Measurements from ENCODE around the gene SHD.
"Not testable (repeated sequence)": the region's sequence is repeated elsewhere in the genome, so short reads cannot be mapped to it uniquely, and the experiment has no call there.

Gene SHD

DNA sequence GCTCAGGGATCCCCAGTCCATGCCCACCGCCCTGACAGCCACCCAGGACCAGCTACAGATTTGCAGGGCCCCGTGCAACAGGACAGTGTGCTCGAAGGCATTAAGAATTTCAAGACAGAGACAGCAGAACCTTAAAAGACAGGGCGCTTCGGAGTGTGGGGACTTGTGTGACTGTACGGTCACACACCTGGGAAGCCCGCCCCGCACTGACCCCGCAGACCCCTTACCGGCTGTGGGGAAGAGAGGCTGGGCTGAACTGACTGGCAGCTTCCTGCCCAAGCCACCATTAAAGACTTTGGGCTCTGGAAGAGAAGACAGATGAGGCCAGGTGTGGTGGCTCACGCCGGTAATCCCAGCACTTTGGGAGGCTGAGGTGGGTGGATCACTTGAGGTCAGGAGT lies 45.2 kb downstream of the SHD start:
- DNase-seq (ENCODE audit: insufficient read length, low spot score): no peak
- TF ChIP-seq POLR2AphosphoS5 (IDR thresholded peaks at IDR 0.05; ENCODE audit: low read depth, low read length): no peak
- TF ChIP-seq POLR2A (IDR thresholded peaks at IDR 0.05; ENCODE audit: low read depth, low read length): no peak
- no peak for TF ChIP-seq POU2F2 (IDR thresholded peaks at IDR 0.05; ENCODE audit: low read depth, low read length)
- no peak for TF ChIP-seq PAX5 (IDR thresholded peaks at IDR 0.05; ENCODE audit: insufficient read depth, low read length, severe bottlenecking)
- TF ChIP-seq SPI1 (IDR thresholded peaks at IDR 0.05; ENCODE audit: low read depth, low read length): no peak
- TF ChIP-seq TAF1 (IDR thresholded peaks at IDR 0.05; ENCODE audit: low read depth, low read length): no peak
- no peak for FAIRE-seq

DNA sequence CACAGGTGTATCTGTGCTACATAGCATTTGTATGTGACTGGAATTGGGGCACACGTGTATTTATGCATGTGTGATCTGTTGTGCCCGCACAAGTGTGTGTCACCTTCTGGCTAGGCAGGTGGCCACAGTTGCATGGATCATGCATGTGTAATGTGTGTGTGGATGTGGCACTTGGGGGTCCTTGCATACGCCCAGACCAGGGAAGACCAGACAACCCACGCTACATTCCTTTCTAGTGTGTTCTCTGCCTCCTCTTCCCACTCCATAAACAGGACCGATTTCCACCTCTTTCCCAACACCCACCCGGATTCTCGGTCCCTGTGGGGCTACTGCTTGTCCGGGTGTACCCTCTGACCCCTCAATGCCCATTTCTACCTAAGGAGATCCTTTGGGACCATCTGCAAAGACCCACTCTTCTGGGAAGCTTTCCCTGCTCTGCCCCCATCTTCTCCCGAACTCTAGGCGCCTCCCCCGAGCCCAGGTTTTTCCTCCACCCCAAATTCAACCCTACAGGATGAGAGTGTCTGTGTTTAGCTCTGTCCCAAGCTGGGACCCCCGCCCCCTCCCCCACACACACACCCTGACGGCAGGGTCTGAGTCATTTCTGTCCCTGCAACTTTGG lies 47.3 kb downstream of the SHD start:
- DNase-seq (ENCODE audit: insufficient read length, low spot score) (no peak), FAIRE-seq (no peak)
- TF ChIP-seq POLR2A (IDR thresholded peaks at IDR 0.05; ENCODE audit: low read depth, low read length) (no peak), POLR2AphosphoS5 (IDR thresholded peaks at IDR 0.05; ENCODE audit: low read depth, low read length) (no peak), SPI1 (IDR thresholded peaks at IDR 0.05; ENCODE audit: low read depth, low read length) (no peak), POU2F2 (IDR thresholded peaks at IDR 0.05; ENCODE audit: low read depth, low read length) (no peak), TAF1 (IDR thresholded peaks at IDR 0.05; ENCODE audit: low read depth, low read length) (no peak), PAX5 (IDR thresholded peaks at IDR 0.05; ENCODE audit: insufficient read depth, low read length, severe bottlenecking) (no peak)

DNA sequence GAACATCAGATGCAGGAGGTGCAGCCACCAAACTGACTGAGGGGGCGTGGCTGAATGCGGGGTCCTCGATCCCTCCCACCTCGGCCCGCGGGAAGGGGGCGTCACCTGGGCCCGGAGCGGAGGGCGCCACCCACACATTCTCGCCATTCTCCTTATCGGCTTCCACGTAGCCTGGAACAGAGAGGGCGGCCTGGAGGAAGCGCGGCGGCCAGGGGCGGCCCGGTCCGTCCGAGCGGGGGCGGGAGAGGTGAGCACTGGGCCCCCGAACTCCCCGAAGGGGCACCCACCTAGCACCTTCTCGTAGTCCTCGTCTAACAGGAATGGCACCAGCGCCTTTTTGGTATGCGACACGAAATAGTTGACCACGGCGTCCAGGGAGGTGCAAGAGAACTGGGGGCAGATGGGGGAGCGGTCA lies 47.8 kb downstream of the SHD start:
- TF ChIP-seq TAF1 (IDR thresholded peaks at IDR 0.05; ENCODE audit: low read depth, low read length) (no peak), POLR2A (IDR thresholded peaks at IDR 0.05; ENCODE audit: low read depth, low read length) (no peak), PAX5 (IDR thresholded peaks at IDR 0.05; ENCODE audit: insufficient read depth, low read length, severe bottlenecking) (no peak), POU2F2 (IDR thresholded peaks at IDR 0.05; ENCODE audit: low read depth, low read length) (no peak), POLR2AphosphoS5 (IDR thresholded peaks at IDR 0.05; ENCODE audit: low read depth, low read length) (no peak), SPI1 (IDR thresholded peaks at IDR 0.05; ENCODE audit: low read depth, low read length) (no peak)
- DNase-seq (ENCODE audit: insufficient read length, low spot score): no peak
- FAIRE-seq: no peak

DNA sequence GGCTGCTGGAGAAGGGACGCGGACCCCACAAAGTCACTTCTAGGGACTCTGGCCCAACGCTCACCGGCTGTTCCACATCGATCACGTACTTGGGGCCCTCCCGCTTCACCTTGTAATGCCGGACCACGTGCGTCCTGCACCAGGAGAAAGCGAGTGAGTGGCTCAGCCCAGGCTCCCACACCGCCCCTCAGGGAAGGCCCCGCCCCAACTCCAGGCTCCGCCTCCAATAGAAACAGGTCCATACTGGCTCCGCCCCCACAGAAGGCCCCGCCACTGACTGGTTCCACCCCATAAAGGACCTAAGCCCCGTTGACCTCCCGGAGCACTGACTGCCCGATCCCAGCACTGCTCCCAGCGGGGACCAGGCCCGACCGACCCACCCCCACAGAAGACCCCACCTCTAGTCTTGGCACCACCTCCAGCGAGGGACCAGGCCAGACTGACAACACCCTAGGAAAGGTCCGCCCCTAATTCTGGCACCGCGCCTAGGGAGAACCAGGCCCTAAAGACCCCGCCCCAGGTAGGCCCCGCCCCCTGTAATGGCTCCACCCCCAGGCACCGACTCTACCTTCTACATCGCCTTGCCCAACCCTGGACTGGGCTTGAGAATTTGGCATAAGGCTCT lies 48.3 kb downstream of the SHD start:
- peak; percentile 58 for FAIRE-seq

DNA sequence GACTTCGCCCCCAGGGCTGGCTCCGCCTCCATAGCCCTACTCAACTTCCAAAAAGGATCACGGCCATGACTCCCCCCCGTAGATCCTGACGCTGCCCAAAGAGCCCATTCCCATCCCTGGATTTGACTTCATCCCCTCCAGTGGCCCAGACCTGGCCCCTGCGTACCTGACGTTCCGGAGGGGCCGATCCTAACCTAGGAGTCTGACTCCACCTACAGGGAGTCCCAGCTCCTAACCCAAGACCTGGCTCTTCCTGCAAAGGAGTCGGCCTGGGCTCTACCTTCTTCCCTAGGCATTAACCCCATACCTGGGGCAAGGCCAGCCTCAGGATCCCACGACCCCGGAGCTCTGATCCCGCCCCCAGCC lies 48.8 kb downstream of the SHD start:
- TF ChIP-seq PAX5 (IDR thresholded peaks at IDR 0.05; ENCODE audit: insufficient read depth, low read length, severe bottlenecking): no peak
- no peak for TF ChIP-seq POLR2A (IDR thresholded peaks at IDR 0.05; ENCODE audit: low read depth, low read length)
- no peak for TF ChIP-seq TAF1 (IDR thresholded peaks at IDR 0.05; ENCODE audit: low read depth, low read length)
- no peak for TF ChIP-seq POU2F2 (IDR thresholded peaks at IDR 0.05; ENCODE audit: low read depth, low read length)
- TF ChIP-seq POLR2AphosphoS5 (IDR thresholded peaks at IDR 0.05; ENCODE audit: low read depth, low read length): no peak
- TF ChIP-seq SPI1 (IDR thresholded peaks at IDR 0.05; ENCODE audit: low read depth, low read length): no peak
- DNase-seq (ENCODE audit: insufficient read length, low spot score) (no peak), FAIRE-seq (no peak)

More for the DNA sequence above, 48.3 kb downstream of the SHD start:
- DNase-seq (ENCODE audit: insufficient read length, low spot score): no peak
- TF ChIP-seq POLR2A (IDR thresholded peaks at IDR 0.05; ENCODE audit: low read depth, low read length): no peak
- no peak for TF ChIP-seq POLR2AphosphoS5 (IDR thresholded peaks at IDR 0.05; ENCODE audit: low read depth, low read length)
- no peak for TF ChIP-seq POU2F2 (IDR thresholded peaks at IDR 0.05; ENCODE audit: low read depth, low read length)
- no peak for TF ChIP-seq PAX5 (IDR thresholded peaks at IDR 0.05; ENCODE audit: insufficient read depth, low read length, severe bottlenecking)
- no peak for TF ChIP-seq TAF1 (IDR thresholded peaks at IDR 0.05; ENCODE audit: low read depth, low read length)
- no peak for TF ChIP-seq SPI1 (IDR thresholded peaks at IDR 0.05; ENCODE audit: low read depth, low read length)

DNA sequence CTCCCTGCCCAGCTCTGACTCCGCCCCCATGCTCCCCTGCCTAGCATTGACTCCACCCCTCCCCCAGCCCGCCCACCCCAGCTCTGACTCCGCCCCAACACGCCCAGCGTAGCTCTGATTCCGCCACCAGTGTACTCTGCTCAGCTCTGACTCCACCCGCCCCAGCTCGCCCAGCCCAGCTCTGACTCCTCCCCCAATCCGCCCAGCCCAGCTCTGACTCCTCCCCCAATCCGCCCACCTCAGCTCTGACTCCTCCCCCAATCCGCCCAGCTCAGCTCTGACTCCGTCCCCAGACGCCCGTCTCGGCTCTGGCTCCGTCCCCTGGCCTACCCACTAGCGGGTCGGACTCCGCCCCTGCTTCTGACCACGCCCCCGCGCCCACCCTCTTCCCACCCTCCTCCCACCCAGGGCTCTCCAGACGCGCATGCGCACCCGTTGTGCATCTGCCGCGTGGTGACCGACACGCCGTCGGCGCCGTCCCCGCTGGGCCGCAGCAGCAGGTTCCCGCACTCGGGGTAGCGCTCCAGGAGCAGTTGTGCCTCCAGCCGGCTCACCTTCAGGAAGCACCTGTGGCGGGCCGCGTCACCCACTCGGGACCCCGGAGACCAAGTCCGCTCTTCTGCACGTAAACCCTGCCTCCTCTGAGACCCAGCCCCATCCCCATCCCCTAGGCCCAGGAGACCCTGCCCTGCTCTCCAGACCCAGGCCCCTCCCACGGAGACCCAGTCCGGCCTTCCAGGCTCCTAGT lies 49.4 kb downstream of the SHD start:
- DNase-seq (ENCODE audit: insufficient read length, low spot score) (peak; percentile 94), FAIRE-seq (peak; percentile 97)
- no peak for TF ChIP-seq SPI1 (IDR thresholded peaks at IDR 0.05; ENCODE audit: low read depth, low read length)
- TF ChIP-seq POLR2A (IDR thresholded peaks at IDR 0.05; ENCODE audit: low read depth, low read length): peak; percentile 19; the same call in 1 of the 2 replicates
- 0 out of 2 replicates have a peak, but pooled peaks have one; percentile 54 for TF ChIP-seq POLR2AphosphoS5 (IDR thresholded peaks at IDR 0.05; ENCODE audit: low read depth, low read length)
- no peak for TF ChIP-seq POU2F2 (IDR thresholded peaks at IDR 0.05; ENCODE audit: low read depth, low read length)

DNA sequence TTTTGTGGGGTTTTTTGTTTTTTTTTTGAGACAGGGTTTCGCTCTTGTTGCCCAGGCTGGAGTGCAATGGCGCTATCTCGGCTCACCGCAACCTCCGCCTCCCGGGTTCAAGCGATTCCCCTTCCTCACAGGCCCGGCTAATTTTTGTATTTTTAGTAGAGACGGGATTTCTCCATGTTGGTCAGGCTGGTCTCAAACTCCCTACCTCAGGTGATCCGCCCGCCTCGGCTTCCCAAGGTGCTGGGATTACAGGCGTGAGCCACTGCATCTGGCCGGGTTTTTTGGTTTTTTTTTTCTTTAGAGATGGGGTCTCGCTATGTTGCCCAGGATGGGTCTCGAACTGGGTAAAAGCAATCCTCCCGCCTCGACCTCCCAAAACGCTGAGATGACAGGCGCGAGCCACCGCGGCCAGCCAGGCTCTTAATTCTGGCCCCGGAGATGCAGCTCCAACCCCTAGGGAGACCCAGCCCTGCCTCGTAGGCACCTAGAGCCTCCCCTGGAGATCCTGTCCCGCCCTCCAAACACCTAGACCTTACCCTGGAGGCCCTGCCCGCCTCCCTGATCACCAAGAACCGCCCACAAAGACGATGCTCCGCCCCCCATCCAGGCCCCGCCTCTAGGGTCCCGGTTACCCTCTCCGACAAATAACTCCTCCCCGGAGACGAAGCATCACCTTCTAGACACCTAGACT lies 50.1 kb downstream of the SHD start:
- not testable (repeated sequence) for DNase-seq (ENCODE audit: insufficient read length, low spot score); FAIRE-seq

DNA sequence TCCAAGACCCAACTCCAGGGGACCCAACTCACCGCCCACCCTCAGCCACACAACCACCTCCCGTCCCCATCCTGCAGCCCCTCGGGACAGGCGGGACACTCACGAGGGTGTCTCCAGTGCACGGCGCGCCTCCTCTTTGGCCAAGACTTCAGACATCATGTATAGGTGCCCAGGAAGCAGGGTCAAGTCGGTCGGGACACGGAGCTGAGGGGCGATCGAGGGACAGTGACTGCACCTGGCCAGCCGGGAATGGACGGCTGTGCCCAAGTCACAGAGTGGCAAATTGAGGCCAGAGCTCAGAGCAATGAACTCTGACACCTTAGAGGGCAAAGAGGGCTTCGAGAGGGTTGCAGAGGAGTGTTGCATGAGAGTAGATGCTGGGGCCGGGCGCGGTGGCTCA lies 50.8 kb downstream of the SHD start:
- DNase-seq (ENCODE audit: insufficient read length, low spot score) (no peak), FAIRE-seq (no peak)
- TF ChIP-seq POLR2A (IDR thresholded peaks at IDR 0.05; ENCODE audit: low read depth, low read length): no peak
- no peak for TF ChIP-seq POU2F2 (IDR thresholded peaks at IDR 0.05; ENCODE audit: low read depth, low read length)

DNA sequence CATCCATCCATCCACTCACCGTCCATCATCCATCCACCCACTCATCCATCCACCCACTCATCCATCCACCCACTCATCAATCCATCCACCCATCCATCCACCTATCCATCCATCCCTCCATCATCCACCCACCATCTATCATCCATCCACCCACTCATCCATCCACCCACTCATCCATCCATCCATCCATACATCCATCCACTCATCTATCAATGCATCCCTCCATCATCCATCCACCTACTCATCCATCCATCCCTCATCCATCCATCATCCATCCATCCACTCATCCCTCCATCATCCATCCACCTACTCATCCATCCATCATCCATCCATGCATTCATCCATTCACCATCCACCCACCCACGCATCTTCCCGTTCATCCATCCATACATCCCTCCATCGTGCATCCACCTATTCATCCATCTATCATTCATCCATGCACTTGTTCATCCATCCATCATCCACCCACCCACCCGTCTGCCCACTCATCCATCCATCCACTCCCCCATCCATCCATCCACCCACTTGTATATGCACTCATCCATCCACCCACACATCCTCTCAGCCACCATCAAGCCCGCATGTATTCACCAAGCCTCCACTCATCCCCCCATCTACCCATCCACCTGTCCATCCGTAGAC lies 56.0 kb downstream of the SHD start:
- no peak for DNase-seq (ENCODE audit: insufficient read length, low spot score)
- peak; percentile 9 for FAIRE-seq
- TF ChIP-seq POLR2AphosphoS5 (IDR thresholded peaks at IDR 0.05; ENCODE audit: low read depth, low read length) (no peak), TAF1 (IDR thresholded peaks at IDR 0.05; ENCODE audit: low read depth, low read length) (no peak), SPI1 (IDR thresholded peaks at IDR 0.05; ENCODE audit: low read depth, low read length) (no peak)

Data from GM12891 (cell line).